Activated CD8-positive, alpha-beta memory T cell treated with anti-CD3 and anti-CD28 coated beads for 36 hours (primary cell): ENCODE measurements around the gene LTB4R. TPM values are rescaled to one million over a fixed set of nuclear protein-coding genes. Genes with fewer than 3 reads are reported as not detected.

Experiments
- CTCF ChIA-PET: fragments of 350-600 bp; sonication (Branson Sonifier 250); formaldehyde crosslinking; loops from one replicate; lab custom pipeline; 2021; ENCODE audit warnings: antibody characterized with exemption; lab: Charles Lee
- POLR2A ChIA-PET: fragments of 350-600 bp; sonication (Branson Sonifier 250); formaldehyde crosslinking; loops from one replicate; lab custom pipeline; 2021; ENCODE audit warnings: antibody characterized with exemption; lab: Charles Lee
- total RNA-seq, 2 experiments: library from RNA; stranded (reverse); gene quantifications; one replicate each; pipeline ENCODE4 v1.2.3, GENCODE V29; 2021

LTB4R gene
- total RNA-seq, 2 experiments from 2014 or later, result 12.5 to 13.7 TPM

DNA sequence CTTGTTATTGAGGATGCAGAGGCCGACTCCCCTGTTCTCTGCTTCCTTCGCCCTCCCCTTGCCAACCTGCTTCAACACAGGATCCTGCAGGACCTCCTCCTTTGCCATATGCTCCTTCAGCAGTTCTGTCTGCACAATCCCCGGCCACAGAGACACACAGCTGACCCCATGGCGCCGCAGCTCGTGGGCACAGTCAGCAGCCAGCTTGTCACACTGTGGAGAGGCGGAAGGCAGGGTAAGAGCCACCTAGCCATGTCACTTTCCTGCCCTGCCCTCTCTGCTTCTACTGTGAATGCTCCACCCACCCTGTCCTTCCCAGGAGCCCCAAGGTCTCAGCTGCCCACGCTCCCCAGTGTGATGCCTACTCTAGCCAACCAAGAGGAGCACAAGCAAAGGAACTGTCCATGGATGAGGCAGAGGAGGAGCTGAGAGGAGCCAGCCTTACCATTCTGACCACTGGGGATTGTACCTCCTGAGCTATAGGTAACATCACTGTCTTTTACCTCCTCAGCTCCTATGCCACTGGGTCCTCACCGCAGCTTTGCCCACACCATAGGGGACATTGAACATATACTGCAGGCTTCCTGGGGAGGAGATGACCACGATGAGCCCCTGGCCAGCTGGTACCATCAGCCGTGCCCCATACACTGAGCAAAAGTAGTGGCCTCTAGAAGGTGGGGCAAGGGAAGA is 19.0 kb upstream of the LTB4R start:
- POLR2A ChIA-PET, result interaction anchor here (0.5 to 0.9 kb wide), 2 partner anchors 45 to 139 kb away, joined by 3 read pairs; no protein-coding TSS in a partner anchor
- CTCF ChIA-PET, result interaction anchor here (1.0 to 3.7 kb wide), 5 partner anchors 13 to 49 kb away, joined by 3 to 18 read pairs (median 8); partner anchors contain the start of genes CIDEB and TINF2

- ChIA-PET POLR2A (no interaction called here), CTCF (interaction anchor here (2.1 to 2.5 kb wide), 2 partner anchors 14 to 51 kb away, joined by 8 to 13 read pairs; partner anchors contain the start of gene TINF2)
These were observed 17.8 kb upstream of the LTB4R start for GRCh38 chr14:24293525-24293924.

DNA sequence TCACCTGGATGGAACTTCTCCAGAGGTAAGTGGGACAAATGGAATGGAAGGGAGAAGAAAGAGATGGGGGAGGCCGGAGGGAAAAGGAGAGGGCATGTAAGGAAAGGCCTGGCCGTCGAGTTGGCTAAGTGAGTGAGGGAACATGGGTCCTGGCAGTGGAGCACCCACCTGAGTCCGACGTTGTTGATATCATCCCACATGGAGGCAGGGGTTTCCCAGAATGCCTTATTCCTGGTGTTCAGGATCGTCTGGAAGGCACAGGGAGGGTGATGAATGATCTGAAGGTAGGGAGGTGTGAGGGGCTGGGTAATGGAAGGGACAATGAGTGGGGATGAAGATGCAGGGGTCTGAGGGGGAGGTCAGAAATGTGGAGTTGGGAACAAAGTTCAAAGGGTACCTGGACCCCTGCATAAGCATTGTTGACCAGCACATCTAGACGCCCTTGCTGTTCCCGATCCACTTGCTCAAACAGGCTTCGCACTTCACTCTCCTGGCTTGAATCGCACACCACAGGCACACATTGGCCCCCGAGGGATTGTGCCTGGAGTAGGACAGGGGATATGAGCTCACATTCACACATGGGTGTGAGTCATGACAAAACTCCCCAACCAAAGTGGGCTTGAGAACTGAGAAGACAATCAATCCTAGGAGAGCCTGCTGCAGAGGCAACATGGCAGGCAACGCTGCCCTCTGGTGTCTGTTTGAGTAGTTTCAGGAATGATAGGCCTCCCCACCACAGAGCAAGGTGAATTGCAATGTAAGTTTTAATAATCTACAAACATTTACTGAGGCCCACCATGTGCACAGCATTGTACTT is 14.8 kb upstream of the LTB4R start:
- ChIA-PET CTCF (interaction anchor here (0.6 to 7.9 kb wide), 18 partner anchors 10 to 1174 kb away, joined by 3 to 156 read pairs (median 5); partner anchors contain the start of genes CHMP4A, CIDEB, IPO4 and LTB4R), POLR2A (interaction anchor here (0.6 to 1.9 kb wide), 2 partner anchors 54 to 108 kb away, joined by 3 to 19 read pairs; partner anchors contain the start of genes IPO4 and TINF2)

DNA sequence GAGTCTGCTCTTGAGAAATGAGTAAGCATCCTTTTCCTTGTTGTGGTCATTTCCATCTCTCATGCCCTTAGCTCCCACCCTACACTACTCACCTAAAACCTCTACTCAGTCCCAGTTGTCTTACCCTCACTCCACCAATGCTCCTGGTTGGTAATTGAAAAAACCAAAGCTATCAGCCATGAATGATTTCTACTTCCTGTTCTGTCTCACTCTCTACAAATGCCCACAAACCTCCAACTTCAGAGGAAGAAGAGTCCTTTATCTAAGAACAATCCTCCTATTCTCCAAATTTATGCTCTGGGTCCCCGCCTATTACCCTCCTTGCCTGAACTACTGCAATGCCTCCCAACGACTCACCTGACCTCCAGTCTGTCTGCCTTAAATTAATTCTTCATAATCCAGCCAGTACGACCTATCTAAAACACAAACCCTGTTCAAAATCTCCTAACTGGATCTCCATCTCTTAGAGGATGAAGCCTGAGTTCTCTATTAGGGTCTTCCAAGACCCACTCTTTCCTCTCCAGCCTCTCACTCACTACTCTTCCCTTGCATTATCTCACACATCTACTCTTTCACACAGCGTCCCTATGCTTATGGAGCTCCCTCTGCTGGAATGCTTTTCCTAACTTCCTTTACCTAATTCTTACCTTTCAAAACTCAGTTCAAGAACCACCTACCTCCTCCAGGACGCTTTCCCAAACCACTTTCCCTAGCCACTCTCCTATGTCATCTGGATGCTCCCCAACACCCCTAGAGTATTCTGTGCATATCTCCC is 13.9 kb upstream of the LTB4R start:
- CTCF ChIA-PET, result interaction anchor here (0.7 to 7.9 kb wide), 19 partner anchors 9 to 135 kb away, joined by 3 to 156 read pairs (median 5); partner anchors contain the start of genes CHMP4A, CIDEB, IPO4 and LTB4R
- POLR2A ChIA-PET, result interaction anchor here (1.9 kb wide), 1 partner anchor 55 kb away, joined by 19 read pairs; the partner anchor contains the start of gene TINF2

- ChIA-PET CTCF (interaction anchor here (1.0 to 7.9 kb wide), 7 partner anchors 9 to 83 kb away, joined by 3 to 156 read pairs (median 4); partner anchors contain the start of genes CIDEB, LTB4R, LTB4R2 and MDP1), POLR2A (interaction anchor here (0.6 to 3.2 kb wide), 4 partner anchors 10 to 86 kb away, joined by 3 to 21 read pairs (median 13); partner anchors contain the start of genes CHMP4A, LTB4R, LTB4R2 and TINF2)
These were observed 12.4 kb upstream of the LTB4R start for GRCh38 chr14:24298892-24299254.

- ChIA-PET POLR2A (interaction anchor here (0.8 to 3.2 kb wide), 6 partner anchors 9 to 86 kb away, joined by 3 to 21 read pairs (median 7); partner anchors contain the start of genes CHMP4A, LTB4R, LTB4R2 and RABGGTA), CTCF (interaction anchor here (0.8 to 7.9 kb wide), 11 partner anchors 9 to 137 kb away, joined by 3 to 156 read pairs (median 3); partner anchors contain the start of genes CIDEB, LTB4R, LTB4R2 and MDP1)
These were observed 11.8 kb upstream of the LTB4R start, which contains the start of the genes DHRS1 and NOP9 for GRCh38 chr14:24299255-24300191. TSS of gene DHRS1 (minus strand) at chr14:24299780. CDS start at chr14:24299106, 674 bp downstream. TSS of gene NOP9 (plus strand) at chr14:24299850. CDS start at chr14:24299955, 105 bp downstream.

- POLR2A ChIA-PET, result interaction anchor here (0.8 to 3.2 kb wide), 6 partner anchors 8 to 87 kb away, joined by 3 to 21 read pairs (median 7); partner anchors contain the start of genes CHMP4A, LTB4R, LTB4R2 and RABGGTA
- CTCF ChIA-PET, result interaction anchor here (0.8 to 7.9 kb wide), 11 partner anchors 9 to 136 kb away, joined by 3 to 156 read pairs (median 4); partner anchors contain the start of genes CIDEB, LTB4R, LTB4R2 and TINF2
These were observed 10.8 kb upstream of the LTB4R start for GRCh38 chr14:24300326-24300980.

- ChIA-PET POLR2A (no interaction called here), CTCF (interaction anchor here (1.3 to 3.7 kb wide), 2 partner anchors 10 to 61 kb away, joined by 4 to 16 read pairs; partner anchors contain the start of gene TINF2)
These were observed 7.3 kb upstream of the LTB4R start for GRCh38 chr14:24304019-24304387.

GRCh38 chr14:24307156-24307574 is 4.1 kb upstream of the LTB4R start:
- ChIA-PET POLR2A (no interaction called here), CTCF (interaction anchor here (1.3 to 8.6 kb wide), 14 partner anchors 8 to 227 kb away, joined by 3 to 57 read pairs (median 6); partner anchors contain the start of genes ADCY4, DHRS1, NOP9 and TINF2)

- ChIA-PET POLR2A (interaction anchor here (0.9 to 1.1 kb wide), 2 partner anchors 8 to 66 kb away, joined by 3 read pairs; partner anchors contain the start of genes DHRS1, NOP9 and TINF2), CTCF (interaction anchor here (0.5 to 8.6 kb wide), 28 partner anchors 9 to 227 kb away, joined by 3 to 57 read pairs (median 6); partner anchors contain the start of genes ADCY4, CBLN3, CHMP4A and DHRS1)
These were observed 3.5 kb upstream of the LTB4R start, which contains the start of gene CIDEB for GRCh38 chr14:24307575-24308341. TSS of gene CIDEB (minus strand) at chr14:24307977. CDS start at chr14:24307858, 119 bp downstream.

GRCh38 chr14:24308342-24309124 is 2.8 kb upstream of the LTB4R start:
- CTCF ChIA-PET, result interaction anchor here (0.7 to 8.6 kb wide), 27 partner anchors 10 to 228 kb away, joined by 3 to 57 read pairs (median 6); partner anchors contain the start of genes ADCY4, CBLN3, CHMP4A and DHRS1

GRCh38 chr14:24309538-24310264 is 1.6 kb upstream of the LTB4R start, which contains the start of gene LTB4R2:
TSS of gene LTB4R2 (plus strand) at chr14:24310140. CDS start at chr14:24310665, 525 bp downstream.
- POLR2A ChIA-PET, result interaction anchor here (0.9 to 2.6 kb wide), 4 partner anchors 9 to 121 kb away, joined by 3 to 21 read pairs (median 6); partner anchors contain the start of genes DHRS1, NOP9 and TINF2
- CTCF ChIA-PET, result interaction anchor here (0.8 to 8.6 kb wide), 10 partner anchors 11 to 127 kb away, joined by 3 to 57 read pairs (median 15); partner anchors contain the start of genes ADCY4, CBLN3, DHRS1 and KHNYN

More at GRCh38 chr14:24308342-24309124, 2.8 kb upstream of the LTB4R start:
- POLR2A ChIA-PET, result interaction anchor here (0.9 to 1.1 kb wide), 2 partner anchors 9 to 67 kb away, joined by 3 read pairs; partner anchors contain the start of genes DHRS1, NOP9 and TINF2

DNA sequence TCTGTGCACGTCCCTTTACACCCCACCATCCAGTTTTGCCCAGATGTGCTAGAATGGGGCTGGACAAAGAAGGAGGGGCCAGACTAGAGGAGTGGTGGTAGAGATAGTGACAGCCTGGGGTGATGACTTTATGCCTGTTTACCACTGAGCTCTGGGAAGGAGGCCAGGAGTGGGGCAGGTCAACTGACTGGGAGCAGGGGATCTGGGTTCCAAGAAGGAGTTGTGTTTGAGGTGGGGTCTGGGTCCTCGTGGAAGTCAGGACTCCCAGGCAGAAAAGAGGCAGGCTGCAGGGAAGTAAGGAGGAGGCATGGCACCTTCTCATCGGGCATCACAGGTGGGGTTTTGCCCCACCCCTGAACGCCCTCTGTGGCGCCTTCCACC is 1.0 kb upstream of the LTB4R start:
- ChIA-PET POLR2A (interaction anchor here (0.9 to 2.6 kb wide), 4 partner anchors 10 to 121 kb away, joined by 3 to 21 read pairs (median 6); partner anchors contain the start of genes DHRS1, NOP9 and TINF2), CTCF (interaction anchor here (1.2 to 8.6 kb wide), 8 partner anchors 12 to 126 kb away, joined by 3 to 57 read pairs (median 25); partner anchors contain the start of genes ADCY4, CBLN3, DHRS1 and KHNYN)
